ENCODE data around the gene WFIKKN1. TPM values are rescaled to one million over a fixed set of nuclear protein-coding genes. Genes with fewer than 3 reads are reported as not detected.

Gene WFIKKN1
- total and polyA plus RNA-seq, 4 donors: 0.31 to 2.5 (median 0.61) TPM

- Histone ChIP-seq H3K36me3 (ENCODE audit: control insufficient read depth in 4 of 4, insufficient read depth in 4 of 4, low read length in 4 of 4) (peaks cover 0 to 34% (median 5%) of the 10 kb centered on the region in 4 donors), H3K4me3 (no peak overlapping the region), H3K9me3 (ENCODE audit: control insufficient read depth in 4 of 4, insufficient read depth in 3 of 4, low read length in 3 of 4) (no peaks in the 10 kb centered on the region), H3K27ac (ENCODE audit: low read depth in 1 of 2, low read length in 1 of 2) (no peak overlapping the region), H3K9ac (ENCODE audit: insufficient read depth in 1 of 2, low read length in 2 of 2) (no peak overlapping the region), H3K27me3 (ENCODE audit: control insufficient read depth in 3 of 3, insufficient read depth in 3 of 3, low read length in 2 of 3) (no peaks in the 10 kb centered on the region), H3K4me1 (ENCODE audit: control insufficient read depth in 5 of 5, insufficient read depth in 5 of 5, low read length in 5 of 5) (peaks cover 0 to 10% (median 7%) of the 10 kb centered on the region in 5 donors)
- no peak for ATAC-seq (ENCODE audit: insufficient read depth, low FRiP score)
- no peak for DNase-seq
- TF ChIP-seq CTCF (IDR thresholded peaks at IDR 0.05; ENCODE audit: control extremely low read depth, extremely low read depth): no peak
- 87 to 90% methylated on average over 10 of the region's 10 CpGs for WGBS, 2 donors
Observed at GRCh38 chr16:624526-625070, 6.2 kb upstream of the WFIKKN1 start.

GRCh38 chr16:625117-625976 lies 5.4 kb upstream of the WFIKKN1 start:
- no peaks in the 10 kb centered on the region for H3K9me3 ChIP-seq (ENCODE audit: control insufficient read depth in 4 of 4, insufficient read depth in 3 of 4, low read length in 3 of 4)
- peaks cover 0 to 34% (median 5%) of the 10 kb centered on the region in 4 donors for H3K36me3 ChIP-seq (ENCODE audit: control insufficient read depth in 4 of 4, insufficient read depth in 4 of 4, low read length in 4 of 4)
- H3K4me1 ChIP-seq (ENCODE audit: control insufficient read depth in 5 of 5, insufficient read depth in 5 of 5, low read length in 5 of 5): peaks cover 0 to 18% (median 10%) of the 10 kb centered on the region in 5 donors
- DNase-seq (no peak), ATAC-seq (ENCODE audit: insufficient read depth, low FRiP score) (no peak)
- no peak overlapping the region for H3K27ac ChIP-seq (ENCODE audit: low read depth in 1 of 2, low read length in 1 of 2)
- no peaks in the 10 kb centered on the region for H3K27me3 ChIP-seq (ENCODE audit: control insufficient read depth in 3 of 3, insufficient read depth in 3 of 3, low read length in 2 of 3)
- H3K9ac ChIP-seq (ENCODE audit: insufficient read depth in 1 of 2, low read length in 2 of 2): no peak overlapping the region
- H3K4me3 ChIP-seq: no peak overlapping the region
- no peak for TF ChIP-seq CTCF (IDR thresholded peaks at IDR 0.05; ENCODE audit: control extremely low read depth, extremely low read depth)
- WGBS, 2 donors: 96 to 97% methylated on average over 37 of the region's 37 CpGs

GRCh38 chr16:625977-626765 lies 4.6 kb upstream of the WFIKKN1 start:
- no peak for ATAC-seq (ENCODE audit: insufficient read depth, low FRiP score)
- no peak overlapping the region for H3K27ac ChIP-seq (ENCODE audit: low read depth in 1 of 2, low read length in 1 of 2)
- H3K36me3 ChIP-seq (ENCODE audit: control insufficient read depth in 4 of 4, insufficient read depth in 4 of 4, low read length in 4 of 4): peaks cover 0 to 34% (median 5%) of the 10 kb centered on the region in 4 donors

More at GRCh38 chr16:625977-626765, 4.6 kb upstream of the WFIKKN1 start:
- WGBS, 2 donors: 92 to 95% methylated on average over 32 to 35 of the region's 35 CpGs
- no peak for TF ChIP-seq CTCF (IDR thresholded peaks at IDR 0.05; ENCODE audit: control extremely low read depth, extremely low read depth)
- Histone ChIP-seq H3K9ac (ENCODE audit: insufficient read depth in 1 of 2, low read length in 2 of 2) (no peak overlapping the region), H3K27me3 (ENCODE audit: control insufficient read depth in 3 of 3, insufficient read depth in 3 of 3, low read length in 2 of 3) (no peaks in the 10 kb centered on the region), H3K9me3 (ENCODE audit: control insufficient read depth in 4 of 4, insufficient read depth in 3 of 4, low read length in 3 of 4) (no peaks in the 10 kb centered on the region), H3K4me3 (no peak overlapping the region), H3K4me1 (ENCODE audit: control insufficient read depth in 5 of 5, insufficient read depth in 5 of 5, low read length in 5 of 5) (peaks cover 0 to 26% (median 15%) of the 10 kb centered on the region in 5 donors)
- no peak for DNase-seq
